DND-41 (cell line): Measurements from ENCODE around the gene DST.

Source experiments
- EZH2 ChIP-seq: IDR thresholded peaks from 3 replicates; pipeline ENCODE4 v1.6.1; 2012; ENCODE audit warnings: borderline replicate concordance, low read depth, mild to moderate bottlenecking, moderate library complexity, low read length, inconsistent platforms; ENCODE audit not compliant: severe bottlenecking
- TF ChIP-seq, protein P1 (sequence below): IDR thresholded peaks from 2 replicates; pipeline ENCODE4 v1.5.1; 2012; ENCODE audit warnings: borderline replicate concordance, low read length, moderate library complexity, mild to moderate bottlenecking; ENCODE audit not compliant: poor library complexity, severe bottlenecking; ENCODE audit errors: extremely low read depth

DNA sequence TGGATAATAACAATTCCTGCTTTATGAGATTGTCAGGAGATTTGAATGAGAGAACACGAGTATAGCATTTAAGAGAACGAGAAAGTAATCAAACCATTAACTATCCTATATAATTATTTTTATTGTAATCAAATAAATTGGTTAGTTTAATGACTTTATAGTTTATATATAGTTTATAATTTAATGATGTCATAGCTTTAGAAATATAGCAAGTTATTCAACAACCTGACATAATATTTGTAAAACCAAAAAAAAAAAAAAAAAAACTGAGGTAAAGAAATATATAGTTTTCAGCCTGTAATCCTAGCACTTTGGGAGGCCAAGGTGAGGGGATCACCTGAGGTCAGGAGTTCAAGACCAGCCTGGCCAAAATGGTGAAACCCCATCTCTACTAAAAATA lies 26.4 kb upstream of the DST start:
- TF ChIP-seq, protein P1, sequence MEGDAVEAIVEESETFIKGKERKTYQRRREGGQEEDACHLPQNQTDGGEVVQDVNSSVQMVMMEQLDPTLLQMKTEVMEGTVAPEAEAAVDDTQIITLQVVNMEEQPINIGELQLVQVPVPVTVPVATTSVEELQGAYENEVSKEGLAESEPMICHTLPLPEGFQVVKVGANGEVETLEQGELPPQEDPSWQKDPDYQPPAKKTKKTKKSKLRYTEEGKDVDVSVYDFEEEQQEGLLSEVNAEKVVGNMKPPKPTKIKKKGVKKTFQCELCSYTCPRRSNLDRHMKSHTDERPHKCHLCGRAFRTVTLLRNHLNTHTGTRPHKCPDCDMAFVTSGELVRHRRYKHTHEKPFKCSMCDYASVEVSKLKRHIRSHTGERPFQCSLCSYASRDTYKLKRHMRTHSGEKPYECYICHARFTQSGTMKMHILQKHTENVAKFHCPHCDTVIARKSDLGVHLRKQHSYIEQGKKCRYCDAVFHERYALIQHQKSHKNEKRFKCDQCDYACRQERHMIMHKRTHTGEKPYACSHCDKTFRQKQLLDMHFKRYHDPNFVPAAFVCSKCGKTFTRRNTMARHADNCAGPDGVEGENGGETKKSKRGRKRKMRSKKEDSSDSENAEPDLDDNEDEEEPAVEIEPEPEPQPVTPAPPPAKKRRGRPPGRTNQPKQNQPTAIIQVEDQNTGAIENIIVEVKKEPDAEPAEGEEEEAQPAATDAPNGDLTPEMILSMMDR = no peak
- TF ChIP-seq EZH2 = no peak
